Measurements from ENCODE around the gene TRIO.

The TRIO gene

DNA sequence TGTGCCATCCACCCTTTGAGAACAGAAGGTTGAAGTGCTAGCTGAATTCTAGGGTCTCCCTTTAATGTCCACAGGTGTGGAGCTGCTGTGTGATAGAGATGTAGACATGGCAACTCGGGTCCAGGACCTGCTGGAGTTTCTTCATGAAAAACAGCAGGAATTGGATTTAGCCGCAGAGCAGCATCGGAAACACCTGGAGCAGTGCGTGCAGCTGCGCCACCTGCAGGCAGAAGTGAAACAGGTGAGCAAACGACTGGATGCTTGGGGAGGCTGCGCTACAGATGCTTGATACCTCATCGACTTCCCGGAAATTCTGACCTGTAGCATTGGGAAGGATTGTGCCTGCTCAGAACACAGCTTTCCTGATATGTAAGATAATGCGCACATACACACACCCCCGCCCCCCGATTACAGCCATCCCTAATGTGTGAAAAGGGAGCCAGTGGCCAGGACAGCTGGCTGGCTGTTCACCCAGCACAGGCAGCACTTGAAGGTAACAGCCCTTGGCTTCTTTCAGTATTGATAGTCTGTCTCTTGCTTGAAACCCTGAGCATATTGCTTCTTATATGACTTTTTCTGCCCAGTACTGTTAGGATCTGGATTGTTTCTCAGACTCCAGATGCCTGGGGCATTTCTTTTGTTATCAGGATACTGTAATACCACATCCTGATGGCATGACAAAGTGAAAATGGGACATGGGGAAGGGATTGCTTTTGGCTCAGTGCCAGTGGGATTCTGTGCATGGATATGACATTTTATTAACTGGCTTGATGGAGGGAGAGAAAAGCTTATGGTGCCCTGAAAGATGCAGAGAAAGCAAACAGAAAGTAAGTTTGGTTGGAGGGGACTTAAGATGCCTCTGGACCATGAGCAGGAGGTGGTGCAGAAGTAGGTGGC lies 221.7 kb downstream of the TRIO start (continued):
- TF ChIP-seq, protein P1, sequence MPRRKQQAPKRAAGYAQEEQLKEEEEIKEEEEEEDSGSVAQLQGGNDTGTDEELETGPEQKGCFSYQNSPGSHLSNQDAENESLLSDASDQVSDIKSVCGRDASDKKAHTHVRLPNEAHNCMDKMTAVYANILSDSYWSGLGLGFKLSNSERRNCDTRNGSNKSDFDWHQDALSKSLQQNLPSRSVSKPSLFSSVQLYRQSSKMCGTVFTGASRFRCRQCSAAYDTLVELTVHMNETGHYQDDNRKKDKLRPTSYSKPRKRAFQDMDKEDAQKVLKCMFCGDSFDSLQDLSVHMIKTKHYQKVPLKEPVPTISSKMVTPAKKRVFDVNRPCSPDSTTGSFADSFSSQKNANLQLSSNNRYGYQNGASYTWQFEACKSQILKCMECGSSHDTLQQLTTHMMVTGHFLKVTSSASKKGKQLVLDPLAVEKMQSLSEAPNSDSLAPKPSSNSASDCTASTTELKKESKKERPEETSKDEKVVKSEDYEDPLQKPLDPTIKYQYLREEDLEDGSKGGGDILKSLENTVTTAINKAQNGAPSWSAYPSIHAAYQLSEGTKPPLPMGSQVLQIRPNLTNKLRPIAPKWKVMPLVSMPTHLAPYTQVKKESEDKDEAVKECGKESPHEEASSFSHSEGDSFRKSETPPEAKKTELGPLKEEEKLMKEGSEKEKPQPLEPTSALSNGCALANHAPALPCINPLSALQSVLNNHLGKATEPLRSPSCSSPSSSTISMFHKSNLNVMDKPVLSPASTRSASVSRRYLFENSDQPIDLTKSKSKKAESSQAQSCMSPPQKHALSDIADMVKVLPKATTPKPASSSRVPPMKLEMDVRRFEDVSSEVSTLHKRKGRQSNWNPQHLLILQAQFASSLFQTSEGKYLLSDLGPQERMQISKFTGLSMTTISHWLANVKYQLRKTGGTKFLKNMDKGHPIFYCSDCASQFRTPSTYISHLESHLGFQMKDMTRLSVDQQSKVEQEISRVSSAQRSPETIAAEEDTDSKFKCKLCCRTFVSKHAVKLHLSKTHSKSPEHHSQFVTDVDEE (CRISPR knock-in tag; IDR thresholded peaks at IDR 0.05), result no peak

DNA sequence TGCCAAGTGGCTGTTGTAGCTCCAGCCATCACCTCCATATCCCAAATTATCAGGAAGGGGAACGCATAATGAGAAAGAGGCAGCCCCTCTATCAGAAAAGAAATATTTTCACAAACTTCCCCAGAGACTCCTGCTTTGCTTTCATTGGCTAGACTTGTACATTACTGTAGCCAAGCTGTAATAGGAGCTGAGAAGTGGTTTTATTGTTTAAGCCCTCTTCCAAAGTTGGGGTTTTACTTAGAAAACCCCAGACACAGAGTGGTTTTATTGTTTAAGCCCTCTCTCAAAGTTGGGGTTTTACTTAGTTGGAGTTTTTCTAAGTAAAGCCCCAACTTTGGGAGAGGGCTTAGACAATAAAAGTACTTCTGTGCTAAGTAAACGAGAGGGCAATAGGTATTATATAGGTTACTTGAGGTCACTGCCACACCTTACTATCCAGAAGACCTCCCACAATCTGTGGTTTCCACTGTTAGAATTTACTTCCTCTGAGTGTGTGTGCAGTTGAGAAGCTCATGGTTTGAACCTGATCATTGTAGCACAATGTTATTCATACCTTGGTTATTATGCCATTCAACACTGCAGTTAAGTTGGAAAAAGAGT lies 222.8 kb downstream of the TRIO start:
- TF ChIP-seq, protein P2, sequence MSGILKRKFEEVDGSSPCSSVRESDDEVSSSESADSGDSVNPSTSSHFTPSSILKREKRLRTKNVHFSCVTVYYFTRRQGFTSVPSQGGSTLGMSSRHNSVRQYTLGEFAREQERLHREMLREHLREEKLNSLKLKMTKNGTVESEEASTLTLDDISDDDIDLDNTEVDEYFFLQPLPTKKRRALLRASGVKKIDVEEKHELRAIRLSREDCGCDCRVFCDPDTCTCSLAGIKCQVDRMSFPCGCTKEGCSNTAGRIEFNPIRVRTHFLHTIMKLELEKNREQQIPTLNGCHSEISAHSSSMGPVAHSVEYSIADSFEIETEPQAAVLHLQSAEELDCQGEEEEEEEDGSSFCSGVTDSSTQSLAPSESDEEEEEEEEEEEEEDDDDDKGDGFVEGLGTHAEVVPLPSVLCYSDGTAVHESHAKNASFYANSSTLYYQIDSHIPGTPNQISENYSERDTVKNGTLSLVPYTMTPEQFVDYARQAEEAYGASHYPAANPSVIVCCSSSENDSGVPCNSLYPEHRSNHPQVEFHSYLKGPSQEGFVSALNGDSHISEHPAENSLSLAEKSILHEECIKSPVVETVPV (CRISPR knock-in tag; IDR thresholded peaks at IDR 0.05), result no peak
- TF ChIP-seq PPARA (CRISPR knock-in tag; IDR thresholded peaks at IDR 0.05; ENCODE audit: borderline replicate concordance) (no peak), ARNTL (CRISPR knock-in tag; IDR thresholded peaks at IDR 0.05; ENCODE audit: borderline replicate concordance, low read depth) (no peak), CSDC2 (CRISPR knock-in tag; IDR thresholded peaks at IDR 0.05) (no peak), ZFP30 (CRISPR knock-in tag; IDR thresholded peaks at IDR 0.05) (no peak), ZC3H10 (CRISPR knock-in tag; IDR thresholded peaks at IDR 0.05) (no peak), ZNF8 (CRISPR knock-in tag; IDR thresholded peaks at IDR 0.05) (no peak), OSR1 (CRISPR knock-in tag; IDR thresholded peaks at IDR 0.05) (no peak), ZFP3 (CRISPR knock-in tag; IDR thresholded peaks at IDR 0.05) (no peak), ZNF565 (CRISPR knock-in tag; conservative IDR thresholded peaks at IDR 0.05; ENCODE audit: low read depth) (no peak), TCF4 (CRISPR knock-in tag; IDR thresholded peaks at IDR 0.05; ENCODE audit: borderline replicate concordance) (no peak), TOX (CRISPR knock-in tag; IDR thresholded peaks at IDR 0.05; ENCODE audit: borderline replicate concordance) (no peak), BACH2 (CRISPR knock-in tag; IDR thresholded peaks at IDR 0.05; ENCODE audit: borderline replicate concordance) (no peak)
- TF ChIP-seq, protein P3, sequence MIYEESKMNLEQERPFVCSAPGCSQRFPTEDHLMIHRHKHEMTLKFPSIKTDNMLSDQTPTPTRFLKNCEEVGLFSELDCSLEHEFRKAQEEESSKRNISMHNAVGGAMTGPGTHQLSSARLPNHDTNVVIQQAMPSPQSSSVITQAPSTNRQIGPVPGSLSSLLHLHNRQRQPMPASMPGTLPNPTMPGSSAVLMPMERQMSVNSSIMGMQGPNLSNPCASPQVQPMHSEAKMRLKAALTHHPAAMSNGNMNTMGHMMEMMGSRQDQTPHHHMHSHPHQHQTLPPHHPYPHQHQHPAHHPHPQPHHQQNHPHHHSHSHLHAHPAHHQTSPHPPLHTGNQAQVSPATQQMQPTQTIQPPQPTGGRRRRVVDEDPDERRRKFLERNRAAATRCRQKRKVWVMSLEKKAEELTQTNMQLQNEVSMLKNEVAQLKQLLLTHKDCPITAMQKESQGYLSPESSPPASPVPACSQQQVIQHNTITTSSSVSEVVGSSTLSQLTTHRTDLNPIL (CRISPR knock-in tag; IDR thresholded peaks at IDR 0.05; ENCODE audit: low read depth), result no peak
- TF ChIP-seq, protein P1 (CRISPR knock-in tag; IDR thresholded peaks at IDR 0.05), result no peak
- TF ChIP-seq, protein P4, sequence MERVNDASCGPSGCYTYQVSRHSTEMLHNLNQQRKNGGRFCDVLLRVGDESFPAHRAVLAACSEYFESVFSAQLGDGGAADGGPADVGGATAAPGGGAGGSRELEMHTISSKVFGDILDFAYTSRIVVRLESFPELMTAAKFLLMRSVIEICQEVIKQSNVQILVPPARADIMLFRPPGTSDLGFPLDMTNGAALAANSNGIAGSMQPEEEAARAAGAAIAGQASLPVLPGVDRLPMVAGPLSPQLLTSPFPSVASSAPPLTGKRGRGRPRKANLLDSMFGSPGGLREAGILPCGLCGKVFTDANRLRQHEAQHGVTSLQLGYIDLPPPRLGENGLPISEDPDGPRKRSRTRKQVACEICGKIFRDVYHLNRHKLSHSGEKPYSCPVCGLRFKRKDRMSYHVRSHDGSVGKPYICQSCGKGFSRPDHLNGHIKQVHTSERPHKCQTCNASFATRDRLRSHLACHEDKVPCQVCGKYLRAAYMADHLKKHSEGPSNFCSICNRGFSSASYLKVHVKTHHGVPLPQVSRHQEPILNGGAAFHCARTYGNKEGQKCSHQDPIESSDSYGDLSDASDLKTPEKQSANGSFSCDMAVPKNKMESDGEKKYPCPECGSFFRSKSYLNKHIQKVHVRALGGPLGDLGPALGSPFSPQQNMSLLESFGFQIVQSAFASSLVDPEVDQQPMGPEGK (CRISPR knock-in tag; IDR thresholded peaks at IDR 0.05; ENCODE audit: borderline replicate concordance), result no peak
- no peak for ATAC-seq

DNA sequence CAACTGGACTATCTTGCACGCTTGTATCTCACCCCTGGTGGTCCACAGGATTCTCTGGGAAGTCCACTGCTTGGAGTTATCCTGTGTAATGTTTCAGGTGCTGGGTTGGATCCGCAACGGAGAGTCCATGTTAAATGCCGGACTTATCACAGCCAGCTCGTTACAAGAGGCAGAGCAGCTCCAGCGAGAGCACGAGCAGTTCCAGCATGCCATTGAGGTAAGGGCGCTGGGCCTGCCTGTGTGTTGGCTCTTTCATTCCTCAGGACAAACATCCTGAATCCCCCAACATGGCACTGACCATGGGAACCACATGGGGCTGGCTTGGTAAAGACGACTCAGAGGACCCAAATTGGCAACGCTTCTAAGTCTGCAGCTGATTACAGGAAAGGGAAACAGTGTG lies 223.6 kb downstream of the TRIO start:
- ATAC-seq, result no peak
- TF ChIP-seq RARB (CRISPR knock-in tag; IDR thresholded peaks at IDR 0.05), result no peak
- no peak for TF ChIP-seq GLIS3 (CRISPR knock-in tag; IDR thresholded peaks at IDR 0.05)
- TF ChIP-seq, protein P3 (CRISPR knock-in tag; IDR thresholded peaks at IDR 0.05; ENCODE audit: low read depth), result no peak
- no peak for TF ChIP-seq TOX (CRISPR knock-in tag; IDR thresholded peaks at IDR 0.05; ENCODE audit: borderline replicate concordance)
- TF ChIP-seq SNAI2 (CRISPR knock-in tag; IDR thresholded peaks at IDR 0.05), result no peak
- TF ChIP-seq ISL1 (CRISPR knock-in tag; IDR thresholded peaks at IDR 0.05), result no peak
- TF ChIP-seq CSDC2 (CRISPR knock-in tag; IDR thresholded peaks at IDR 0.05), result no peak
- TF ChIP-seq ZNF70 (CRISPR knock-in tag; IDR thresholded peaks at IDR 0.05), result no peak
- TF ChIP-seq ZC3H10 (CRISPR knock-in tag; IDR thresholded peaks at IDR 0.05), result no peak
- no peak for TF ChIP-seq ZFP3 (CRISPR knock-in tag; IDR thresholded peaks at IDR 0.05)
- no peak for TF ChIP-seq ZFP30 (CRISPR knock-in tag; IDR thresholded peaks at IDR 0.05)
- TF ChIP-seq ZNF565 (CRISPR knock-in tag; conservative IDR thresholded peaks at IDR 0.05; ENCODE audit: low read depth), result no peak
- TF ChIP-seq, protein P4 (CRISPR knock-in tag; IDR thresholded peaks at IDR 0.05; ENCODE audit: borderline replicate concordance), result no peak
